MM.1S (cell line): ENCODE data around the gene YPEL5.

Experiments used
- CTCF ChIP-seq: fragments of 300-600 bp; sonication (generic); IDR thresholded peaks from 2 replicates; pipeline ENCODE4 v1.5.1; 2016; ENCODE audit warnings: antibody characterized with exemption, low read length, mixed read lengths
- EZH2 ChIP-seq: fragments of 300-600 bp; sonication (generic); optimal IDR thresholded peaks from 2 replicates; pipeline ENCODE3; 2017; ENCODE audit warnings: low read depth, mild to moderate bottlenecking, antibody characterized with exemption, low read length, mixed read lengths
- EZH2phosphoT487 ChIP-seq: fragments of 300-600 bp; sonication (generic); IDR thresholded peaks from 2 replicates; pipeline ENCODE4 v1.6.1; 2018; ENCODE audit warnings: antibody characterized with exemption, low read length

GRCh38 chr2:30147196-30147714 is 448 bp downstream of the YPEL5 start:
- TF ChIP-seq CTCF (no peak), EZH2 (no peak), EZH2phosphoT487 (no peak)
